Astrocyte of the cerebellum (primary cell): ENCODE results near the gene HK3.

Experiments
- DNase-seq: peaks from one replicate; pipeline ENCODE4 v3.0.0-alpha.2; 2011; ENCODE audit warnings: low read depth
- H3K4me3 ChIP-seq: 2 replicates; pipeline ENCODE4 v1.5.1; 2011; ENCODE audit warnings: mild to moderate bottlenecking, low read depth, low read length, moderate library complexity
- CTCF ChIP-seq: IDR thresholded peaks from 2 replicates; pipeline ENCODE4 v1.5.1; 2012; ENCODE audit warnings: low read length, low read depth, moderate library complexity, mild to moderate bottlenecking; ENCODE audit errors: missing control alignments
- in situ Hi-C: cut with HindIII; loops from 2 replicates; pipeline ENCODE4 v1.10.0; 2017; ENCODE audit warnings: low sequenced_read_pairs

HK3 gene

GRCh38 chr5:176847148-176847547 is 52.0 kb downstream of the HK3 start:
- TF ChIP-seq CTCF, result no peak
- H3K4me3 ChIP-seq, result no peak overlapping the region
- in situ Hi-C loops, result no loop called here
- DNase-seq, result no peak

GRCh38 chr5:176846335-176847140 is 52.6 kb downstream of the HK3 start:
- in situ Hi-C loops, result no loop called here
- no peak for DNase-seq
- no peak overlapping the region for H3K4me3 ChIP-seq
- no peak for TF ChIP-seq CTCF

- TF ChIP-seq CTCF, result no peak
- in situ Hi-C loops, result no loop called here
- no peak for DNase-seq
- H3K4me3 ChIP-seq, result no peak overlapping the region
These were observed 53.8 kb downstream of the HK3 start for GRCh38 chr5:176845392-176845713.

GRCh38 chr5:176844706-176845391 is 54.3 kb downstream of the HK3 start:
- DNase-seq, result no peak
- in situ Hi-C loops, result no loop called here
- no peak for TF ChIP-seq CTCF
- H3K4me3 ChIP-seq, result no peak overlapping the region

GRCh38 chr5:176844281-176844680 is 54.9 kb downstream of the HK3 start:
- H3K4me3 ChIP-seq, result no peak overlapping the region
- in situ Hi-C loops, result no loop called here
- TF ChIP-seq CTCF, result no peak
- DNase-seq, result no peak

GRCh38 chr5:176843673-176844072 is 55.5 kb downstream of the HK3 start:
- no peak for DNase-seq
- no peak for TF ChIP-seq CTCF
- no peak overlapping the region for H3K4me3 ChIP-seq
- in situ Hi-C loops, result no loop called here
